HG02884 (cell line): ENCODE results near the gene STYXL1.

ENCODE experiments used
- ATAC-seq: cut with Tn5 transposase; IDR thresholded peaks from one replicate; pipeline ENCODE4 v1.9.1; 2021; ENCODE audit warnings: mild to moderate bottlenecking, moderate library complexity; ENCODE audit not compliant: unreplicated experiment

The STYXL1 gene

DNA sequence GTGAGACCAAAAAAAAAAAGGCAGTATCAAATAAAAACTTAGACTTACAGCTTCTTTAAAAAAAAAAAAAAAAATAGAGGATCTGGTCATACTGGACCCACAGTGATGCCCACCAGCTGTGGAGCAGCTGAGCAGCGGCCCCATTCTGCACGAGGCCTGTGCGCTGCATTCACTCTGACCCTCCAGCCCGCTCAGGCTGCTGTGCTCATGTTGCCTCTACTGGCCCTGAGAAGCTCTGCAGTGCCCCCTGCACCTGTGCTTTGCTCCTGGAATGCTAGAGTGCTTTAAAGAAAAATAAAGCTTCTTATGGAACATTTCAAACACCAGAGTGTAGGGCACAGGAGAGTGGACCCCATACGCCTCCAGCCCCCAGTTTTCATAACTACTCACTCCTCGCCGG, 86.6 kb downstream of the STYXL1 start:
- ATAC-seq: no peak

DNA sequence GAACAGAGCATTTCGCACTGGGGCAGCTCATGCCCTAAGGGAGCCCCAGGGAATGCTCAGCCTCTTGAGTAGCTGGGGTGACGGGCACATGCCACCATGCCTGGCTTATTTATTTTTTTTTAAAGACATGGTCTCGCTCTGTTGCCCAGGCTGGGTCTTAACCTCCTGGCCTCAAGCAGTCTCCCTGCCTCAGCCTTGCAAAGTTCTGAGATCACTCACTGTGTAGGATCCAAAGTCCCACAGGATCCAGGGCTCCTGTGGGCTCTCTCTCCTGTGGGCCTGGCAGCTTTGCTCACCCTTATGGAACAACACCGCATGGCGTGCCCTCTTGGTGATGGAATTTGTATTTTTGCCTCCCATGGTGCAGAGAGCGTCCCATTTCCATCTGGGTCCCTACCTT, 87.4 kb downstream of the STYXL1 start:
- no peak for ATAC-seq

DNA sequence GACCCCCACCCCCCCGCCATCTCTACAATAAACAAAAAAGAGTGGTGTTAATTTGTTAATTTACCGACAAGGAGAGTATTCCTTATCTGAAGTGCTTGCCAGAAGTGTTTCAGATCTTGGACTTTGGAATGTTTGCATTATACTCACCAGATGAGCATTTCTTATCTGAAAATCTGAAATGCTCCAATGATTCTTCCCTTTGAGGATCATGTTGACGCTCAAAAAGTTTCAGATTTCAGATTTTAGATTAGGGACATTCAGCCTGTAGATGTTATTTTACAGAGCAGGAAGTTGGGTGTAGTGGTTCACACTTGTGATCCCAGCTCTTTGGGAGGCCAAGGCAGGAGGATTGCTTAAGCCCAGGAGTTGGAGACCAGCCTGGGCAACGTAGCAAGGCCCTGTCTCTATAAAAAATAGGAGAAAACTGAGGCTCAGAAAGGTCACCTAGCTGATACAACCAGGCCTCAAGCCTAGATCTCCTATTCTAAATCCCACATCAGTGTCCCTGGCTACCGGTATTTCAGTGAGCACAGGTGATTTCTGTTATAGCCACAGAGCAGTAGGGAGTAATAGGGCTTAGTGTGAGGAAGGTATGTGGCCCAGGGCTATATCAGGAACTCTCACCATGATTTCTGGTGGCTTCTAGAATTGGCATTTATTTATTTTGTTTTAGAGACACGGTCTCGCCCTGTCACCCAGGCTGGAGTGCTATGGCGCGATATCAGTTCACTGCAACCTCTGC, 88.8 kb downstream of the STYXL1 start:
- ATAC-seq: no peak

DNA sequence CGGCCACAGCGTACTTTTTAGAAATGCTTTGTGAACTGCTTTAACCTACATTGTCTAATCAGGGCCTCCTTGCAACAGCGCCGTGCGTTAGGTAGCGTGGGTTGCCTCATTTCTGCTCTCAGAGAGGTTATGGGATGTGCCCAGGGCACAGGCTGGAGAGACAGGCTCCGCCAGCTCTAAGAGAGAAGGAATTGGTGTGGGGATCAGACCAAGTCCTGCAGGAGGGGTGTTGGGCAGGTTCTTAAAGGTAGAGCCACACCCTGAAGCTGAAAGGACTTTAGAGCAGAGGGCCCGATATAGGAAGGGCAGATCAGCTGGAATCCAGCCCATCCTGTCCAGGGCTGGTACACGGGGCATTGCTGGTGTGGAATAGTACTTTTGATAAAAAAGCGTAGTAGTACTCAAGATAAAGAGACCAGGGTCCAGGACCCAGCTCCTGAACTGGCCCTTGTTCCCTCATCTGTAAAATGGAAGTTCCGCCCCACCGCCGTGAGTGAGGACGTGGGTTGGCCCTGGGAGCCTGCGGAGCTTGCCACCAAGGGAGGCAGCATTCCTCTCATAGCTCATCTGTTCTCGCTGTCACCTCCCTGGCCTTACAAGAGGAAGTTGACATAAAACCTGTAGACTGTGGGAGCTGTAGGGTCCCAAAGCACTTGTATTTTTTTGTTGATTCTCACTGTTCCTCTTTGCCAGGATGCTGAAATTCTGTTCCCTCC, 90.6 kb downstream of the STYXL1 start:
- ATAC-seq: no peak

DNA sequence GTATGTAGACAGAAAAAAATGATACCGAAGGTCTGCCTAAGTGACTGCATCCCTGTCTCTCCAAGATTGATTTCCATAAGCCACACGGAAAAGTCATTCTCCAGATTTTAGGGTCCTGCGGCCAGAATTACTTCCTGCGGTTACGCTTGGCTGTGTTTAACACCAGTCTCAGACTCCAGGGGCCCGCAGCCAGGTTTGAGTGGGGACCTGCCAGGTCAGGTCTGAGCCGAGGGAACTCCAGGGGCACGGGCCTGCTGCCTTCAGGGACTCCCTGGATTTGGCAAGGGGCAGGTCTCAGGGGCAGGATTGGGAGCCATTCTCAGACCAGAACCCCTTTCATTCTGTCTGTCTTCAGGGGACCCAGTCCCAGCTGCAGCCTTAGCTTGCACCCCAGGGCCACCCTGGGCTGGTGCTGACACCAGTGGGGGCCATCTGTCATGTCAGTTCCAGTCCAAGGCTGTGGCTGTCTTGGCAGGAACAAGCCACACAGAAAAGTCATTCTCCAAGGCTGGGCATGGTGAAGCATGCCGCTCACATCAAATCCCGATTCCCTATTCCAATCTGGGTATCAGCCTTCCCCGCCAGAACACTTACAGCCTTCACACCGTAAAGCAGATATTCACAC, 92.4 kb downstream of the STYXL1 start:
- ATAC-seq: no peak

DNA sequence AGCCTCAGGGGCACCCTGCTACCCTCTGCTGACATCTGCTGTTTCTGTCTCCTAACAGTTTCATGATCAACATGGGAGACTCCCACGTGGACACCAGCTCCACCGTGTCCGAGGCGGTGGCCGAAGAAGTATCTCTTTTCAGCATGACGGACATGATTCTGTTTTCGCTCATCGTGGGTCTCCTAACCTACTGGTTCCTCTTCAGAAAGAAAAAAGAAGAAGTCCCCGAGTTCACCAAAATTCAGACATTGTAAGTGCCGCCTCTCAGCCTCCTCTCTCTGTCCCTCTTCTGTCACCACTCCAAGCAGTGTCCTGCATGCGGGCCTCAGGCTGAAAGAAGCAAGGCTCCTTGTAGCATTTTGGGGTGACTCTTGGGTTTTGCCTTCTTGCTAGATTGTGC, 93.9 kb downstream of the STYXL1 start:
- no peak for ATAC-seq

DNA sequence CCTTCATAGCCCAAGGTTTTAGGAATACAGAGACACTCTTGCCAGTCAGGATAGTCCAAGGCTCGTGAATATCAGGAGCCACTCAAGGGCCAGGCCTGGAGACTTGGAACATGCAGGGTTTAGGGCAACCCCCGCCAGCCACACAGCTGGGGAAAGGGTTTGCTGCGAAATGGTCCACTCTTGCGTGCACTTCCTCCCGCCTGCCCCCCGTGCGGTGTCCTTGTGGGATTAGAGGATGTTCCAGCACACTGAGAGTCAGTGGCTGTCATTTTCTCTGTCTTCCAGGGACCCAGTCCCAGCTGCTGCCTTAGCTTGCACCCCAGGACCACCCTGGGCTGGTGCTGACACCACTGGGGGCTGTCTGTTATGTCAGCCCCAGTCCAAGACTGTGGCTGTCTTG, 94.4 kb downstream of the STYXL1 start:
- ATAC-seq: no peak

DNA sequence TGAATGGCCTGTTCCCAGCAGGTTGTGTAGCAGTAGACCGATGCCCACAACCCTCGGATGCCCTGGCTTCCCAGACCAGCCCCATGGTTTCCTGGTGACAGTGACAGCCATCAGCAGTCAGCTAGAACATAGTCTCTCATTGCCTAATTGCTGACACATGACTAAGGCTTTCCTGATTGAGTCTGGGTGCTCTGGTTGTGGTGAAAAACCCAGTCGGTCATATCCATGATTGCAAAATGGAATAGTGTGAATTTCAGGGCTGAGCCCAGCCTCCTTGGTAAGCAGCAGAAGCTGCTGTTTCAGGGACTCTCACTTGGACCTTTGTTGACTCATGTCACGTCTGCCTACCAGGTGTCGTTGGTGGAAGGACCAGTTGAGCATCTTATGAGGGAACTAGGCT, 96.3 kb downstream of the STYXL1 start:
- no peak for ATAC-seq

DNA sequence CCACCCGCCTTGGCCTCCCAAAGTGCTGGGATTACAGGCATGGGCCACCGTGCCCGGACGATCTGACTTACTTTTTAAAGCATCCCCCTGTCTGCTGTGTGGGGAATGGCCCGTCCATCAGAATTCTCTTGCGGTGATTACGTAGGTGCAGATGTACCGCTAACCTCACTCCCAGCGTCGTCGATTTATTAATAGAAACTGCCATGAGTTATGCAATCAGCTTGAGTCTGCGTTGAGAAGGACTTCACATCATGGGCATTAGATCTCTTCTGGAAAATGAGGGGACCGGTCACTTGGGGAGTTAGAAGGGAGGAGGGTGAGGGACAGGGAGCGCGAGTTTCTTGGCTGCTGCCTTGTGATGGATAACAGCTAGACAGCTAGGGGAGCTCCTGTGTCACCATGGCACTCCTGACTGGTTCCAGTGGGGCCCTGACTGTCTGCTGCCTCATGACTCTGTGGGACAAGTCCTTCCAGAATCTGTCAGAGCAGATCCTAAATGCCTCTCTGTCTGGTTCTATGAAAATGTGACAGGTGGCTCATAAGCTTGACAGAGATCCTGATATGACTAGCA, 97.6 kb downstream of the STYXL1 start:
- ATAC-seq: no peak

DNA sequence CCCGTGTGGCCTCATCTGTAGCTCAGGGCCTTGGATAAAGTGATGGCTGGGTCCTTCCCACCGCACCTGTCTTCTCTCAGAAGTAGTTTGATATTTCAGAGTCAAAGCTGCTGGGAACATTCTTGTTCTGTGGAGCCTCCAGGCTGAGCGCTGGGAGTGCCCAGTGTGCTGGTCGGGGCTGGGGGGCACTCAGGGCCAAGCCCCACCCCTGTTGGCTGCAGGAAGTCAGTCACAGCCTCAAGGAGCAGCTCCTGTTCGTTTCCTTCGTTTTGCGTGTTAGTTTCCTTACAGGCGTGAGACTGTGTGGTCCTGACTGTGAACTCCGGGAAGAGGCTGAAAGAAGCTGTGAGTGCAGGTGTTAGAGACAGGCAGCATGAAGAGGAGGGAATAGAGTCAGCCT, 99.6 kb downstream of the STYXL1 start:
- no peak for ATAC-seq
